Suppressor macrophage treated with lipopolysaccharide for 1 hour (primary cell): ENCODE measurements around the gene SEMA4A.
"Not testable (repeated sequence)": the region's sequence is repeated elsewhere in the genome, so short reads cannot be mapped to it uniquely, and the experiment has no call there.

Experiments
- DNase-seq, 3 donors: peaks; one replicate each; pipeline ENCODE4 v3.0.0-alpha.2; 2020 to 2022

Gene SEMA4A

DNA sequence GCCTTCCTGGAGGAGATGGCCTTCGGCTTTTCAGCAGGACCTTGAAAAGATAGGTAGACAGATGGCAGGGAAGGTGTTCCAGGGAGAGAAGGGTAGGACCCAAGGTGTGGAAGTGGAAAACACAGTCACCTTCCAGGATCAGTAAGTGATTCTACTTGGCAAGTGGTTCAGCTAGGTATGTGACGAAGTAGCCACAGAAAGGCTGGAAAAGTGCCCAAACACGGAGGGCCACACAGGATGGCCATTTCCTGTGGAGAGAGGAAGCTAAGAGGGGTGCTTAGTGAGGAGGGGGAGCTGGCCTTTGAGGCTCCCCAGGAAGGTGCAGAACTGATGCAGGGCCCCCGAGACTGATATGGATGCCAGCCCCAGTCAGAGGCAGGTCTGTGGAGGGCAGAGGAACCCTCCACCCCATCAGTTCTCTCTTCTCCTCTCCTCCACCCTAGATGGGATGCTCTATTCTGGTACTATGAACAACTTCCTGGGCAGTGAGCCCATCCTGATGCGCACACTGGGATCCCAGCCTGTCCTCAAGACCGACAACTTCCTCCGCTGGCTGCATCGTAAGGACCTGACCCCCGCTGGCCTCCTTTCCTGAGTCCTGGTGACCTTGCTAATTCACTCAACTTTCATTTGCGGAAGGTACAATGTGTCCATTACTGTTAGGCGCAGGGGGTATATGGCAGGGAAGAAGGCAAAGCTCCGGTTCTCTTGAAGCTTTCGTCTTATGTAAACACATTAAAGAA is 6.8 kb downstream of the SEMA4A start:
- DNase-seq, result no peak

DNA sequence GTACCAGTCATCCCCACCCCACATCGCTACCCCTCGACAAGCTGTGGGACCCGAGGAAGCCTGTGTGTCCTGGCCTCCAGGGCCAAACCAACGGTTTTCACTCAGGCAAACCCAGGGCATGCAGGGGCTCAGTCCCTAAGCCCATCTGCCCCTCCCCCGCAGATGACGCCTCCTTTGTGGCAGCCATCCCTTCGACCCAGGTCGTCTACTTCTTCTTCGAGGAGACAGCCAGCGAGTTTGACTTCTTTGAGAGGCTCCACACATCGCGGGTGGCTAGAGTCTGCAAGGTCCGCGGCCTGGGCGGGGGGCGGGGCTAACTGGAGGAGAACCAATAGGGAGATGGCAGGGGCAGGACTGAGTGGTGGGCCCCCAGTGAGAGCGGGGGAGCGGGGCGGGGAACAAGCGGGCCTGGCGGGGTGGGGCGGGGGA is 7.4 kb downstream of the SEMA4A start:
- peak; percentile 59 to 80 (median 60) for DNase-seq

DNA sequence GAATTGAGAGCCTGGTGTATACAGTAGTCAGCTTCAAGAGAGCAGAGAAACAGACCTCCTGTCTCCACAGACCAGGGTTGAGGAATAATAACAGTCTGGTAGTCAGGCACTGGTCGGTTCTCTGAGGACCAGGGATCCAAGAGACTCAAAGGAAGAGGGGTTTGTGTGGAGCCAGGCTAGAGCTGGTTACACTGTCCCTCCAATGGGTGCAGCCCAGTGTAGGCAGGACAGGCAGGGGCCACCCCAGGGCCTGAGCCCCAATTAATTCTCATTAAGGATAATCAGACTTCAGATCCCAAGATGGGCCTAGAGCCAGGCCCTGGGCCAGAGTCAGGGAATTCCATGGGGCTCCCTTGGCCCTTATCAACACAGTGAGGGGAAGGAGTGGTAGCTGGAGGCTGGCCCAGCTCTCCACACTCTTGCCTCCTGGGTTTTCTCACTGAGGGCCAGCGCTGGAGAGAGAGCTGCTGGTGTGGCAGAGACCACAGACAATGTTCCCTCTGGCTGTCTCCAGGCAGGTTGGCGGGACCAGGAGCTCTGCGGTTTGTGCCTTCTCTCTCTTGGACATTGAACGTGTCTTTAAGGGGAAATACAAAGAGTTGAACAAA is 9.1 kb downstream of the SEMA4A start:
- no peak for DNase-seq

DNA sequence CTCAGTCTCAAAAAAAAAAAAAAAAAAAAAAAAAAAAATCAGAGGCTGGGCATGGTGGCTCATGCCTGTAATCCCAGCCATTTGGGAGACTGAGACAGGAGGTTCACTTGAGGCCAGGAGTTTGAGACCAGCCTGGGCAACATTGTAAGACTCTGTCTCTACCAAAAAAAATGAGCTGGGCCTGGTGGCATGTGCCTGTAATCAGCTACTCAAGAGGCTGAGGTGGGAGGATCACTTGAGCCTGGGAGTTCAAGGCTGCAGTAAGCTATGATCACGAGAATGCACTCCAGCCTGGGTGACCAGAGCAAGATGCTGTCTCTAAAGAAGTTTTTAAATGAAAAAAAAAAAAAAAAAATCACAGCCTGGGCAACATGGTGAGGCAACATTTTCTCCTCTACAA is 10.3 kb downstream of the SEMA4A start:
- DNase-seq, result no peak

DNA sequence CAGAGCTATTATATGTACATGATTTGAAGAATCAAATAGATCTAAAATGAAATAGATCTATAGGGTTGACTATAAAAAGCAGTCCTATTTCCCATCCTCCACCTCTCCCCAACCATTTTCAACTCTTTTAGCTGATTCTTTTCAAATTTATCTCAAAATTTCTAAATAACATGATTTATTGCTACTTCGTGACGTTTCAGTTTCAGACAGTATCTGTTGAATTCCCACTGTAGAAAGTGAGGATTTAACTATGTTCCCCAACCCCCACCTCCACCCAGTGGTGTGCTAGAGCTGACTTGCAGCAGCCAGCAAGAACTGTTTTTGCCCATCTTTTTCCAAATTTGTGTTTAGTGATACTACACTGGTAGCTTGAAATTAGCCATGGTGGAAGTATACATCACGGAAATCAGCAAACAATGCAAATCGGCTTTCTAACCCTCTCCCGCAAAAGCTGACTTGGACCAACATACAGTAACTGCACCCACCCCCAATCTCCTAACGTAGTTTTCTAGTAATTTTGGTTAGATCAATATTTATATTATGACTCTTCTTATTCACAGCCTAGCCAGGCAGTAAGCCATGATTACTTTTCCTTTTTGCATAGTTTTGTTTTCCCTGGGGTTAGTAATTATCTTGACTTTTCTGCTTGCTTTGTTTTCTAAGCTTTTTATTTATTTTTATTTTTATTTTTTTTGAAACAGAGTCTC is 10.9 kb downstream of the SEMA4A start:
- DNase-seq, result no peak

DNA sequence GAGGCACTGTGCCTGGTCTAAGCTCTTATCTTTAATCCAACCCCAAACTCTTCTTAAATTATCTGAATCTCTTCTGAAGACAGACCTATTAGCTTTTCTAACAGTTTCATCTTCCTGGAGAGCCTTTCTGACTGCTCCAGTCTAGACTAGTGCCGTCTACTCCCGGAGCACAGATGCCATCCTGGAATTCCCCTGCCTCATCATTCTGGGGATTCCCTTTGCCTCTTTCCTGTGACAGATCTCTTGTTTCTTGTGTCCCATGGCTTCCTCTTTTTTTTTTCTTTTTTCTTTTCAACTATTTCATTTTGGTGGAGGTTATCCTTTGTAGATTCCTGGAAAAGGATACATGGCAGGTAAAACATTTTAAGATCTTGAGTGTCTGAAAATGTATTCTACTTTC is 11.7 kb downstream of the SEMA4A start:
- DNase-seq, result peak; percentile 91 to 97 (median 95)

DNA sequence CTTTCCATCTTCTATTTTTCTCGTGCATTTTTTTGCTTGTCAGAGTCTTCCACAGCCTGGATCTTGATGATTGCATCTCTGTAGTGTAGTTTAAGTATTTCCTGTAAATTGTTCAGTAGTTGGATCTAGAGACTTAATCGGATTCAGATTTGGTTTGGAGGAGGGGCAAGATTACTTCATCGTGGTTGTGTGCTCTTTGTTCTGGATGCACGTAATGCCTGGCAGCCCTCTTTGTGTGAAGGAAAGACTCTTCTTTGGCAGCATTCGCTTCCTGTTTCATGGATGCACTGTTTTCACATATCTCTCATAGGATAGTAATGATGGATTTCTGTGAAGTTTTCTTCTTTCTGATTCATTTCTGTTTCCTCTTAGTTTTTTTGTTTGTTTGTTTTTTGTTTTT is 14.2 kb downstream of the SEMA4A start:
- DNase-seq, result peak in 1 of 3 donors; percentile 33

DNA sequence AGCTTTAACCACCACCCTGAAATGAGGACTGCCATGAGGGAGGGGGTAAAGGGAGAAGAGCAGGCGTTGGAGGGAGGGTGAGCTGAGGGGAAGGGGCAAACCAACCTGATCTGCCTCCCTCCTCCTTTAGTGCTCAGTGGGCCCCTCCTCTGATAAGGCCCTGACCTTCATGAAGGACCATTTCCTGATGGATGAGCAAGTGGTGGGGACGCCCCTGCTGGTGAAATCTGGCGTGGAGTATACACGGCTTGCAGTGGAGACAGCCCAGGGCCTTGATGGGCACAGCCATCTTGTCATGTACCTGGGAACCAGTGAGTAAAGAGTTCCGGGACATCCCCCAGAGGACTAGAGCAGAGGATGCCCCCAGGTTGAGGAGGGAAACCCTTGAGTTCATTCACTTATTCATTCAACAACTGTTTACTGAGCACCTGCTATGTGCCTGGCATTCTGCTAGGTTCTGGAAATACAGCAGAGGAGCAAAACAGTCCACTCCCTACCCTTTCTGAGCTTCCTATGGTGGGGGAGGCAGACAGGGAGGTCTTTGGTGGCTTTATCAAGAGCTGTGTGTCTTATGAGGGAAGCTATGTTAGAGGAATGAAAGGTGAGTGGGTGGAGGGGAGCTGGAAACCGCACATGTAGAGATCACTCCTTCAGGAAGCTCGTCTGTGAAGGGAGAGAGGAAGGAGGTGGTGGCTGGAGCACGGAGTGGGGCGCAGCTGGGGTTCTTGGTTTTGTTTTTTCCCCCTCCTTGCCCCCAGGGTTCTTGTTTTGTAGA is 19.5 kb downstream of the SEMA4A start:
- no peak for DNase-seq

DNA sequence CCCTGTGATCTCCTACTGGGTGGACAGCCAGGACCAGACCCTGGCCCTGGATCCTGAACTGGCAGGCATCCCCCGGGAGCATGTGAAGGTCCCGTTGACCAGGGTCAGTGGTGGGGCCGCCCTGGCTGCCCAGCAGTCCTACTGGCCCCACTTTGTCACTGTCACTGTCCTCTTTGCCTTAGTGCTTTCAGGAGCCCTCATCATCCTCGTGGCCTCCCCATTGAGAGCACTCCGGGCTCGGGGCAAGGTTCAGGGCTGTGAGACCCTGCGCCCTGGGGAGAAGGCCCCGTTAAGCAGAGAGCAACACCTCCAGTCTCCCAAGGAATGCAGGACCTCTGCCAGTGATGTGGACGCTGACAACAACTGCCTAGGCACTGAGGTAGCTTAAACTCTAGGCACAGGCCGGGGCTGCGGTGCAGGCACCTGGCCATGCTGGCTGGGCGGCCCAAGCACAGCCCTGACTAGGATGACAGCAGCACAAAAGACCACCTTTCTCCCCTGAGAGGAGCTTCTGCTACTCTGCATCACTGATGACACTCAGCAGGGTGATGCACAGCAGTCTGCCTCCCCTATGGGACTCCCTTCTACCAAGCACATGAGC is 23.3 kb downstream of the SEMA4A start:
- no peak for DNase-seq

DNA sequence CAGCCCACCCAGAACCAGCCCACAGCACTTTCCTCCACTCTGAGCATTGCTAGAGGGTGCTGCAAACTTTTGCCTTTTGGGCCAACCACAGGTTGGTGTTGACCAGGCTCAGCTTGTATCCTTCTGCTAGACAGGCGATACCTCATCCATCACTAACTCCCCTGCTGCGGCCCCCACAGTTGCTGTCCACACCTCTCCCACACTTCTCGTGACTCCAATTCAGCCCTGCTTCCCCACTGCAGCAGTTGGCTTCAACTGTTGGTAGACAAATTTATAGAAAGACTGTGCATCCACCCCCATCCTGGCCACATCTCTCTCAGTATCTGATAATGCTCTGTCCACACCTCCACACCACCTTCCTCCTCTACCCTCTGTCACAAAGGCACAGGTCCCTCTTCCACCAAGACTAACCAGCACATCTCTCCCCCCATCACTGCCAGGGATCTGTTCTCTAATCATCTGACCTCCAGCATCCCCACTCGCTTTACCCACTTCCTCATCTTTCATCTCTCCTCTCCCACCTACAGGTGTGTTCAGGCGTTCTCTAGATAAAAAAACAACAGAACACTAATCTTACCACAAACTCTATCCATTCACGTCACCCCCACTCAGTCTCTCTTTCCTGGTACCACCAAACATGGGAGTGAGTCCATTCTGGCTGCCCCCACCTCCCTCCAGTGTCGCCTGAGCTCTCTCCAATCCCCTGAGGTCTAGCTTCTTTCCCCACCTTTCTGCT is 24.7 kb downstream of the SEMA4A start:
- DNase-seq, result no peak

DNA sequence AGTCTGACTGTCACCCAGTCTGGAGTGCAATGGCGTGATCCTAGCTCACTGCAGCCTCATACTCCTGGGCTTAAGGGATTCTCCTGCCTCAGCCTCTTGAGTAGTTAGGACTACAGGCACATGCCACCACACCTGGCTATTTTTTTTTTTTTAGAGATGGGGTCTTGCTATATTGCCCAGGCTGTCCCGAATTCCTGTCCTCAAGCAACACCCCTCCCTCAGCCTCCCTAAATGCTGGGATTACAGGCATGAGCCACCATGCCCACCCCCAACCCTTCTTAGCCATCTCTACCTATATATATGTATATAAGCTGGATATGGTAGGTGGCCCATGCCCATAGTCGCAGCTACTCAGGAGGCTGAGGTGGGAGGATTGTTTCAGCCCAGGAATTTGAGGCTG is 27.1 kb downstream of the SEMA4A start:
- no peak for DNase-seq

DNA sequence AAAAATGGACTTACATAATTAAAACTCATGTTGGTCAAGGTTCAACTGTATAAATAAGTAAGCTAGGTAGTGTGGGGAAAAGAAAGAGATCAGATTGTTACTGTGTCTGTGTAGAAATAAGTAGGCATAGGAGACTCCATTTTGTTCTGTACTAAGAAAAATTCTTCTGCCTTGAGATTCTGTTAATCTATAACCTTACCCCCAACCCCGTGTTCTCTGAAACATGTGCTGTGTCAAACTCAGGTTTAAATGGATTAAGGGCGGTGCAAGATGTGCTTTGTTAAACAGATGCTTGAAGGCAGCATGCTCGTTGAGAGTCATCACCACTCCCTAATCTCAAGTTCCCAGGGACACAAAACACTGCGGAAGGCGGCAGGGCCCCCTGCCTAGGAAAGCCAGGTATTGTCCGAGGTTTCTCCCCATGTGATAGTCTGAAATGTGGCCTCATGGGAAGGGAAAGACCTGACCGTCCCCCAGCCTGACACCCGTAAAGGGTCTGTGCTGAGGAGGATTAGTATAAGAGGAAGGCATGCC is 28.1 kb downstream of the SEMA4A start:
- DNase-seq, result not testable (repeated sequence)

DNA sequence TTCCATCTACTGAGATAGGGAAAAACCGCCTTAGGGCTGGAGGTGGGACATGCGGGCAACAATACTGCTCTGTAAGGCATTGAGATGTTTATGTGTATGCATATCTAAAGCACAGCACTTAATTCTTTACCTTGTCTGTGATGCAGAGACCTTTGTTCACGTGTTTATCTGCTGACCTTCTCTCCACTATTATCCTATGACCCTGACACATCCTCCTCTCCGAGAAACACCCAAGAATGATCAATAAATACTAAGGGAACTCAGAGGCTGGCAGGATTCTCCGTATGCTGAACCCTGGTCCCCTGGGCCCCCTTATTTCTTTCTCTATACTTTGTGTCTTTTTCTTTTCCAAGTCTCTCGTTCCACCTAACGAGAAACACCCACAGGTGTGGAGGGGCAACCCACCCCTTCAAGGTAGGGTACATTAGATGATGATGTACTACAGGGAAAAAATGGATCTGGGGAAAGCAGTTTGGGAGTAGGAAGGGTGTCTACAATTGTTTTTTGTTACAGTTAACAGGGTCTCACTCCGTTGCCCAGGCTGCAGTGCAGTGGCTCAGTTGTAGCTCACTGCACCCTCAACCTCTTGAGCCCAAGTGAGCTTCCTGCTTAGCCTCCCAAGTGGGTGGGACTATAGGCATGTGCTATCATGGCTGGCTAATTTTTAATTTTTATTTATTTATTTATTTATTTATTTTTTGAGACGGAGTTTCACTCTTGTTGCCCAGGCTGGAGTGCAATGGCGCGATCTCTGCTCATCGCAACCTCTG is 28.8 kb downstream of the SEMA4A start:
- DNase-seq, result not testable (repeated sequence)

DNA sequence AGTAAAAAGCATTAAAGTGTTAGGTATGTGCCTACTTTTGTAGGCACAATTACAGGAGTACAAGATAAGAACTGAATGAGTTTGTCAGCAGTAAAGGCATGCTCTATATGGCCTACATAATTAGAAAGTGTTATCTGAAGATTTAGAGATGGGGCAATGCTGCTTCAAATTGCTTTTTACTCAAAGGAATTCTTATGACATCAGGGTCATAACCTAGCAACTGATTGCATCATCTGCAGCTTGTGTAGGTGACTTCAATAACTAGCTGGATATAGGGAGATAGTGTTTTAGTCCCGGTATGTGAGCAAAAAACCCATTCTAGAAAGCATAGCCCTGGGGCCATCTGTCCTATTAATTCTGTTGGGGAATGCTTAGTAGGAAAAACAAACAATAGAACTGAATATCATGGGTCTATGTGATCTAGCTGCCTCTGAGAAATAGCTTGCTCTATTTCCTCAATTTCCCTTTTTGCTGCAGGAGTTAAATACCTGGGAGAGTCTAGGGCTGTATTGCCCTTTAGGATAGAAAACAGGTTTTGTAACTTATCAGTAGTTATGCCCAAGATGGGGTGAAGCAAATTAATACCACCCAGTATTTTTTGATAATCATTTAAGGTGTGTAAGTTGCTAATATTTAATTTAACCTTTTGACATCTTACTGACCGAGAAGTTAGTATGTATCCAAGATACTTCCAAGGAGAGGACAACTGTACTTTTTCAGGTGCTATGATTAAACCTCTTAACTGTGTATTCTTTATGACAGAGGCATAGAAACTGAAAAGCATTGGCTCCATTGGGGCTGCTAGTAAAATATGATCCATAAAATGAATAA is 33.2 kb downstream of the SEMA4A start:
- DNase-seq, result peak in 1 of 3 donors; percentile 27

DNA sequence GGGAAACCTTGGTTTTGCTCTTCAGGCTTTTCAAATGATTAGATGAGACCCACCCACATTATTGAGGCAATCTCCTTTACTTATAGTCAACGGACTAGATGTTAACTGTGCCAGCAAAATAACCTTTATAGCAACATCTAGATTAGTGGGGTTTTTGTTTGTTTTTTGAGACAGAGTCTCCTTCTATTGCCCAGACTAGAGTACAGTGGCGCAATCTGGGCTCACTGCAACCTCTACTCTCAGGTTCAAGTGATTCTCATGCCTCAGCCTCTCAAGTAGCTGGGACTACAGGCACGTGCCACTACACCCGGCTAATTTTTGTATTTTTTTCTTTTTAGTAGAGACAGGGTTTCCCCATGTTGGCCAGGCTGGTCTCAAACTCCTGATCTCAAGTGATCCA is 36.9 kb downstream of the SEMA4A start:
- not testable (repeated sequence) for DNase-seq

DNA sequence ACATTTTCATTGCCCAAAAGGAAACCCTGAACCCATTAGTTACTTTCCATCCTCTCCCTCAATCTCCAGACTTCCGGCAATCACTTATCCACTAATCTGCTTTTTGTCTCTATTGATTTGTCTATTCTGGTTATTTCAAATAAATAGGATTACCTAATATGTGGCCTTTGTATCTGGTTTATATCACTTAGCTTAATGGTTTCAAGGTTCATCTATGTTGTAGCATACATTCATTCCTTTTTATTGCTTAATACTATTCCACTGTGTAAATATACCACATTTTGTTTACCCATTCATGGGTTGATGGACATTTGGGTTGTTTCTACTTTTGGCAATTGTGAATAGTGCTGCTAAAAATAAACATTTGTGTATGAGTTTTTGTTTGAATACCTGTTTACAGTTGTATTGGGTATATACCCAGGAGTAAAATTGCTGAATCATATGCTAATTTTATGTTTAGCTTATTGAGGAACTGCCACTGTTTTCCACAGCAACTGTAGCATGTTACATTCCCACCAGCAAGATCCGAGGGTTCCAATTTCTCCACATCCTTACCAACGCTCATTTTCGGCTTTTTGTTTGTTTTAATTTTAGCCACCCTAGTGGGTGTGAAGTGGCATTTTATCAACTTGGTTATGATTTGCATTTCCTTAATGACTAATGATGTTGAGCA is 38.0 kb downstream of the SEMA4A start:
- DNase-seq, result no peak

DNA sequence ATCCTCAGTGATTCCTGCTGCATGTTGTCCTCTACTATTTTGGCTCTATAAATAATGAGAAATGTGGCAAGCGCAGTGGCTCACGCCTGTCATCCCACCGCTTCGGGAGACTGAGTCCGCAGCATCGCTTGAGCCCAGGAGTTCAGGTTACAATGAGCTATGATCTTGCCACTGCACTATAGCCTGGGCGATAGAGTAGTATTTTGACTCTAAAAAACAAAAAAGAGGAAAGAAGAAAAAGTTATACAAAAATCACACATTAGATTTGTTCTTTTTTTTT is 39.8 kb downstream of the SEMA4A start:
- DNase-seq, result no peak

DNA sequence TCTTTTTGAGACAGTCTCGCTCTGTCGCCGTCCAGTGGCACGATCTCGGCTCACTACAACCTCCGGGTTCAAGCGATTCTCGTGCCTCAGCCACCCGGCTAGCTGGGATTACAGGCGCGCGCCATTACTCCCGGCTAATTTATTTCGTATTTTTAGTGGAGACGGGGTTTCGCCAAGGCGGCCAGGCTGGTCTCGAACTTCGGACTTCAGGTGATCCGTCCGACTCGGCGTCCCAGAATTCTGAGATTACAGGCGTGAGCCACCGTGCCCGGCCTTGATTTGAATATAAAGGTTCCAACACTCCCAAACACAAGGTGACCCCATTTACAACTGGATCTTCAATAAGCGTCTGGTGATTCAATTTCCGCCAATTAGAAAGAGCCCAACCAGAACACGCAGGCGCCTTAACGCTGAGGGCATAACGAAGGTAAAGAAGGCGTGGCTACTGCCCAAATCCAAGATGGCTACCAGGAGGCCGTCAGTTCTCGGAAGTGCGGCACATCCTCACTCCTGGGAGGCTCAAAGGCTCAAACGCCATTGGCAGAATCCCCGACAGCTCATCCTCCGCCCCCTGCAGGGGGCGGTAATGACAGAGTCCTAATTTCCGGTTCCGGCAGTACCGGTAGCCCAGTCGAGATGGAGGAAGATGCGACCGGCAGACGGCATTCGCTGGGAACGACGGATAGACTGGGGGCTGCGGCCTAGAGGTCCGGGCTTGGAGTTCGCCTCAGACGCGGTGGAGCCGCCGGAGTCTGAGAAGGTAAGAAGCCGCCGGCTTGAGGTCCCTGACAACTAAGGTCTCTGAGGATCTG is 40.3 kb downstream of the SEMA4A start, which contains the start of gene SLC25A44:
Gene SLC25A44, plus strand, starts transcription at position 617 of the 812 bp plus-strand sequence. CDS start 5,744 bp downstream, outside the sequence.
- peak; percentile 98 to 100 (median 99) for DNase-seq

DNA sequence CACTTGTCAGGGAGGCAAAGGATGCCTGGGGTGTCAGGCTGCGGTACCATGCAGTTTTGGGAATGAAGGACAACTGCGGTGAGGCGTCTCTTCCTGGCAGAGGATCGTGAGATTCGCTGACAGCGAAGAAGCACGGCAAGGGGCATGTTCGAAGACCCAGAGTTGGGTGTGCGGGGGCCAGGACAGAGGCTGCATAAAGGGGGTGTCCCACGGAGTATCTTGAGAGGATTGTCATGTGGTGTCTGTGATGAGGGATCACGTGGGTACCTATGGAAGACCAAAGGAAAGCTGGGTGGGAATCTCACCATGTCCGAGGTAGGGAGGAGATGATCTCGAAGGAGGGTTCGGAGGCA is 40.9 kb downstream of the SEMA4A start:
- DNase-seq, result peak in 1 of 3 donors; percentile 21
